ENCODE measurements around the gene TMEM181.
"Not testable (repeated sequence)": the region's sequence is repeated elsewhere in the genome, so short reads cannot be mapped to it uniquely, and the experiment has no call there.

TMEM181 gene

GRCh38 chr6:158630938-158631616 lies 71.2 kb downstream of the TMEM181 start:
- Histone ChIP-seq H3K4me3 (IDR thresholded peaks at IDR 0.05; ENCODE audit: insufficient read depth, low read depth, low read length) (no peak overlapping the region), H3K4me2 (no peak overlapping the region), H2AFZ (ENCODE audit: low read depth) (no peak overlapping the region), H3K27ac (no peak overlapping the region), H3K79me2 (ENCODE audit: insufficient read depth, low read depth) (no peaks in the 10 kb centered on the region), H4K20me1 (ENCODE audit: insufficient read depth) (no peaks in the 10 kb centered on the region), H3K9ac (no peak overlapping the region), H3K4me1 (ENCODE audit: low read depth, poor library complexity, severe bottlenecking) (peaks cover 13% of the 10 kb centered on the region), H3K27me3 (ENCODE audit: insufficient read depth, low read depth) (no peaks in the 10 kb centered on the region), H3K36me3 (ENCODE audit: insufficient read depth) (no peaks in the 10 kb centered on the region)
- no peak for TF ChIP-seq CTCF (conservative IDR thresholded peaks at IDR 0.05; ENCODE audit: low read depth, low read length)

- Histone ChIP-seq H2AFZ (ENCODE audit: low read depth) (no peak overlapping the region), H3K79me2 (ENCODE audit: insufficient read depth, low read depth) (no peaks in the 10 kb centered on the region), H3K36me3 (ENCODE audit: insufficient read depth) (no peaks in the 10 kb centered on the region), H3K27ac (no peak overlapping the region), H3K4me3 (IDR thresholded peaks at IDR 0.05; ENCODE audit: insufficient read depth, low read depth, low read length) (no peak overlapping the region), H3K9ac (no peak overlapping the region), H4K20me1 (ENCODE audit: insufficient read depth) (no peaks in the 10 kb centered on the region), H3K27me3 (ENCODE audit: insufficient read depth, low read depth) (no peaks in the 10 kb centered on the region), H3K4me1 (ENCODE audit: low read depth, poor library complexity, severe bottlenecking) (peaks cover 13% of the 10 kb centered on the region), H3K4me2 (no peak overlapping the region)
- no peak for TF ChIP-seq CTCF (conservative IDR thresholded peaks at IDR 0.05; ENCODE audit: low read depth, low read length)
These were observed 72.0 kb downstream of the TMEM181 start for GRCh38 chr6:158631678-158632537.

GRCh38 chr6:158632538-158633119 lies 72.7 kb downstream of the TMEM181 start:
- not testable (repeated sequence) for H2AFZ ChIP-seq (ENCODE audit: low read depth); H3K27me3 ChIP-seq (ENCODE audit: insufficient read depth, low read depth); H3K27ac ChIP-seq; H3K36me3 ChIP-seq (ENCODE audit: insufficient read depth); H3K79me2 ChIP-seq (ENCODE audit: insufficient read depth, low read depth); H3K4me2 ChIP-seq; H3K9ac ChIP-seq; H4K20me1 ChIP-seq (ENCODE audit: insufficient read depth); H3K4me3 ChIP-seq (IDR thresholded peaks at IDR 0.05; ENCODE audit: insufficient read depth, low read depth, low read length)
- peaks cover 13% of the 10 kb centered on the region for H3K4me1 ChIP-seq (ENCODE audit: low read depth, poor library complexity, severe bottlenecking)

GRCh38 chr6:158633127-158633526 lies 73.2 kb downstream of the TMEM181 start:
- Histone ChIP-seq H3K36me3 (ENCODE audit: insufficient read depth) (no peaks in the 10 kb centered on the region), H3K27ac (no peak overlapping the region), H3K27me3 (ENCODE audit: insufficient read depth, low read depth) (no peaks in the 10 kb centered on the region), H3K4me1 (ENCODE audit: low read depth, poor library complexity, severe bottlenecking) (peaks cover 13% of the 10 kb centered on the region), H3K4me3 (IDR thresholded peaks at IDR 0.05; ENCODE audit: insufficient read depth, low read depth, low read length) (no peak overlapping the region), H3K4me2 (no peak overlapping the region), H4K20me1 (ENCODE audit: insufficient read depth) (no peaks in the 10 kb centered on the region), H2AFZ (ENCODE audit: low read depth) (no peak overlapping the region), H3K79me2 (ENCODE audit: insufficient read depth, low read depth) (no peaks in the 10 kb centered on the region), H3K9ac (no peak overlapping the region)
- TF ChIP-seq CTCF (conservative IDR thresholded peaks at IDR 0.05; ENCODE audit: low read depth, low read length): no peak
